ENCODE data around the gene NACC1.
"Not testable (repeated sequence)": the region's sequence is repeated elsewhere in the genome, so short reads cannot be mapped to it uniquely, and the experiment has no call there.

NACC1 gene

DNA sequence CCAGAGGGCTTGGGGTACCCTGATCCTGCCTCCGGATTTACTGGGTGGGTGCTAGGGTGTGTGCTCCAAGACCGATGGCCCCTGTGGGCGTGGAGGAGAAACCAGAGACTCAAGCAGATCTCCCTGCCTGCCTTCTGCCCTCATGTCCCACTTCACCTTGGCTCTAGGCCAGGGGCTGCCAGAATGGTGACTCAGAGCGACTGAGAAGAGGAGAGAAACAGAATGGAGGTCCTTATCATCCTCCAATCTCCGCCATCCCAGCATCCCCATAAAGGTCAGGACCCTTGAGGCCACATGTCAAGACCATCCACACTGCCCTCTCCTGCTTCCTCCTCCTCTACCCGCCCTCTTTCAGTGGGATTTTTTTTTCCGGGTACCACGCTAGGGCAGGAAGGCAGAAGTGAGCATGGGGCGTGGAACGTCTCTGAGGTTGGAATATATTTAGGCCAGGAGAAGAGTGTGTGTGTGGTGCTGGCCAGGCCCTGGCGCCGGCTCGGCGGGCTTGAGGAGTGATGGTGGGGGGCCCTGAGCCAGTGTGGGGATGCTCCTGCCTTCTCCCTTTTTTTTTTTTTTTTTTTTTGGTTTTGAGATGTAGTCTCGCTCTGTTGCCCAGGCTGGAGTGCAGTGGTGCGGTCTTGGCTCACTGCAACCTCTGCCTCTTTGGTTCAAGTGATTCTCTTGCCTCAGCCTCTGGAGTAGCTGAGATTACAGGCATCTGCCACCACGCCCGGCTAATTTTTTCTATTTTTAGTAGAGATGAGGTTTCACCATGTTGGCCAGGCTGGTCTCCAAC lies 54.5 kb downstream of the NACC1 start:
- DNase-seq: no peak

- DNase-seq: no peak
These were observed 55.2 kb downstream of the NACC1 start for GRCh38 chr19:13173139-13173737.

GRCh38 chr19:13176345-13176744 lies 58.3 kb downstream of the NACC1 start:
- DNase-seq: no peak

DNA sequence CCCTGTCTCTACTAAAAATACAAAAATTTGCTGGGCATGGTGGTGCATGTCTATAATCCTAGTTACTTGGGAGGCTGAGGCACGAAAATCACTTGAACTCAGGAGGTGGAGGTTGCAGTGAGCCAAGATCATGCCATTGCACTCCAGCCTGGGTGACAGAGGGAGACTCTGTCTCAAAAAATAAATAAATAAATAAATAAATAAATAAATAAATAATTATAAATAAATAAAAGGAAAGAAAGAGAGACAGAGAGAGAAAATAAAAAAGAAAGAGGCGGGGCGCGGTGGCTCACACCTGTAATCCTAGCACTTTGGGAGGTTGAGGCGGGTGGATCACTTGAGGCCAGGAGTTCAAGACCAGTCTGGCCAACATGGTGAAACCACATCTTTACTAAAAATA lies 59.5 kb downstream of the NACC1 start:
- not testable (repeated sequence) for DNase-seq

DNA sequence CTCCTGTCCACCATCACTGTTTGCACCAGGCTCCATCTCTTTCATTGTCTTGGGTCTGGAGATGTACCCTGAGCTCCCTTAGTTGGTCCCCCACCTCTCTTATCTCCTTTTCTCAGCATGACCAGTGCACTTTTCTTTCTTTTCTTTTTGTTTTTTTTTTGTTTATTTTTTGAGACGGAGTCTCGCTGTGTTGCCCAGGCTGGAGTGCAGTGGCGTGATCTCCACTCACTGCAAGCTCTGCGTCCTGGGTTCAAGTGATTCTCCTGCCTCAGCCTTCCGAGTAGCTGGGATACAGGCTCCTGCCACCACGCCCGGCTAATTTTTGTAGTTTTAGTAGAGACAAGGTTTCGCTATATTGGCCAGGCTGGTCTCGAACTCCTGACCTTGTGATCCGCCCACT lies 60.2 kb downstream of the NACC1 start:
- DNase-seq: not testable (repeated sequence)

DNA sequence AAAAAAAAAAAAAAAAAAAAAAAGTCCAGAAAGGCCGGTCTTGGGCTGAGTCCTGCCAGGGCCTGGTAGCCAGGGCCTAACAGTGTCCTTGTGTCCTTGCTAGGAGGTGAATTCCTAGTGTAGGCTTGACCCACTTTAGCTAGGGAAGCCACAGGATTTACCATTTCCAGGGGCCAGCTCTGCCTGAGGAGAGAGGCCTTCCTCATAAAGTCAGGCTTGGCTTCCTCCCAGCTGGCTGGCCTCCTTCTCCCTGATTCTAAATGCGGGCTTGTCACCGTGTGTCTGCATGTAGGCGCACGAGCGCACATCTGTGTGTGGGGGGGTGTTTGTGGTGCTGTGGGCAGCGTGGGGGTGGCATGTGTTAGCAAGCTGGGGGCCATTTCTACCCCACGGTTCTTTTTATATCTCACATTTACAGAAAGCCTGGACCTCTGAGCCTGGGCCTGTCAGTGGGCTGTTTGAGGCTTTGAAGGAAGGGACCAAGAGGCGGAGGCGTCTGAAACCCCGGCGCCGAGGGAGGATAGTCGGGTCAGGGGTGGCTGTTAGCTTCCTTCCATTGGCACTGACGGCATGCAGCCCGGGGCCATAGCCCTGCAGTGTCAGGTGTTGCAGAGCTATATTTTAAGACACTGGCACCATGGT lies 63.8 kb downstream of the NACC1 start:
- DNase-seq: no peak

GRCh38 chr19:13184926-13185325 lies 66.9 kb downstream of the NACC1 start:
- DNase-seq: not testable (repeated sequence)

GRCh38 chr19:13185763-13186657 lies 67.9 kb downstream of the NACC1 start:
- not testable (repeated sequence) for DNase-seq

DNA sequence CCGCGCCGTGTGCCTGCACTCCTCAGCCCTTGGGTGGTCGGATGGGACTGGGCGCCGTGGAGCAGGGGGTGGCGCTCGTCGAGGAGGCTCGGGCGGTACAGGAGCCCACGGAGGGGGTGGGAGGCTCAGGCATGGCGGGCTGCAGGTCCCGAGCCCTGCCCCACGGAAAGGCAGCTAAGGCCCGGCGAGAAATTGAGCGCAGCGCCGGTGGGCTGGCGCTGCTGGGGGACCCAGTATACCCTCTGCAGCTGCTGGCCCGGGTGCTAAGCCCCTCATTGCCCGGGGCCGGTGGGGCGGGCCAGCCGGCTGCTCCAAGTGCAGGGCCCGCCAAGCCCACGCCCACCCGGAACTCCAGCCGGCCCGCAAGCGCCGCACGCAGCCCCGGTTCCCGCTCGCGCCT lies 68.6 kb downstream of the NACC1 start:
- DNase-seq: not testable (repeated sequence)

DNA sequence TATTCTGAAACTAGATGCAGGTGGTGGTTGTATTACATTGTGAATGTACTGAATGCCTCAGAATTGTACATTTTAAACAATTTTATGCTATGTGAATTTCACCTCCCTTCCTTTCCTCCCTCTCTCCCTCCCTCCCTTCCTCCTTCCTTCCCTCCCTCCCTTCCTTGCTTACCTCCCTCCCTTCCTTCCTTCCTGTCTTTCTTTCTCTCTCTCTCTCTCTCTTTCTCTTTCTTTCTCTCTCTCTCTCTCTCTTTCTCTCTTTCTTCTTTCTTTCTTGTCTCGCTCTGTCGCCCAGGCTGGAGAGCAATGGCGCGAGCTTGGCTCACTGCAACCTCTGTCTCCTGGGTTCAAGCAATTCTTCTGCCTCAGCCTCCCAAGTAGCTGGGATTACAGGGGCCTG lies 69.4 kb downstream of the NACC1 start:
- no peak for DNase-seq

GRCh38 chr19:13189600-13189999 lies 71.5 kb downstream of the NACC1 start:
- DNase-seq: no peak

Data from NCI-H1417 treated with DMSO at 0.1 percent for 48 hours (cell line).